ENCODE data around the gene CRADD. TPM values are rescaled to one million over a fixed set of nuclear protein-coding genes. Genes with fewer than 3 reads are reported as not detected.

Gene CRADD
- total RNA-seq, 2 donors from 2014 or later: 56.1 to 94.8 TPM

- no peak for TF ChIP-seq CTCF (IDR thresholded peaks at IDR 0.05)
- peaks cover 0 to 38% of the 10 kb centered on the region in 2 donors for H3K4me1 ChIP-seq
- peak overlapping the region; percentile 82 to 87 for H3K27ac ChIP-seq
- H3K36me3 ChIP-seq: no peaks in the 10 kb centered on the region
- peak overlapping the region in 1 of 2 donors; percentile 60 for H3K4me3 ChIP-seq
- no peak for DNase-seq (ENCODE audit: low spot score)
- H3K27me3 ChIP-seq: no peaks in the 10 kb centered on the region
- no peaks in the 10 kb centered on the region for H3K9me3 ChIP-seq
Measured at GRCh38 chr12:93743229-93743998, 66.2 kb downstream of the CRADD start.

DNA sequence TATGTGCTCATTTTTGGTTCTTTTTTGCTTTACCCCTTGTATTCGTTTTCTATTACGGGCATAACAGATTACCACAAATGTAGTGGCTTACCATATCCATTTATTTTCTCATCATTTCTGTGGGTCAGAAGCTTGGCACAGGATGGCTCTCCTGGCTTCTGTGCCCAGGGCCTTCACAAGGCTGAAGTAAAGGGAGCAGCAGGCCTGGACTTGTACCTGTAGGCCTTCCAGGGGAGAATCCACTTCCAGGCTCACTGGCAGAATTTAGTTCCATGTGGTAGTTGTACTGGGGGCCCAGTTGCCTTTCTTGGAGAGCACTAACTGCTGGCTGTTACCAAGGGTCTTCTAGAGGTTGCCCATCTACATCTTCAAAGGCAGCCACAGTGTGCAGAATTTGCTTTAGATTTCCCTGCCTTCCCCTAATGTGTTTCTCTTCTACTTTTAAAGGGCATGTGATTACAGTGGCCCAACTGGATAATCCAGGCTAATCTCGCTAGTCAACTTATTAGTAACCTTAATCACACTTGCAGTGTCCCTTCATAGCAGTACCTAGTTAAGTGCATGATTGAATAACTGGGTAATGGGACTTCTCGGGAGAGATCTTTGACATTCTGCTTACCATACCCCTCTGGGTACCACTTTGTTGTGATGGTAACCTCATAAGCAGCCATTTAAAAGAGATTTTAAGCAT lies 67.0 kb downstream of the CRADD start:
- TF ChIP-seq CTCF (IDR thresholded peaks at IDR 0.05): no peak
- Histone ChIP-seq H3K4me3 (no peak overlapping the region), H3K27ac (peak overlapping the region in 1 of 2 donors; percentile 33), H3K9me3 (no peaks in the 10 kb centered on the region), H3K36me3 (no peaks in the 10 kb centered on the region), H3K27me3 (no peaks in the 10 kb centered on the region), H3K4me1 (peaks cover 0 to 37% of the 10 kb centered on the region in 2 donors)
- DNase-seq (ENCODE audit: low spot score): no peak

DNA sequence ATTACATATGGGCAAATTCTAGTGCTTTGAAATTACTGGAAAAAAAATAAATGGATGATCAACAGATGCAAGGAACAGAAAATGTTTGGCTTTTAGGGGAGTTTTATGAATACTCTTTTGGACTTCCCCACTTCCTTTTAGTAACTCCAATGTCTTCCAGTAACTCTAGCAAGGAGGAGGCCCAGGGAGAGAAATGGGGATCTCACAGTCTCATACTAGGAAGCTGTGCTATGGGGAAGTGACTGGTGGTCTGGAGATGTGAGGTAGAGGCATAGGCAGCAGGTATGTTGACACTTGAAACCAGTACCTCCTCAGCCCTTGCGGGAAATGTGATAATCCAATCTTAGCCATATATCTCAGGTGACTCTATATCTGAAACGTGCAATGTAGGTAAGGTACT lies 68.1 kb downstream of the CRADD start:
- Histone ChIP-seq H3K27ac (no peak overlapping the region), H3K27me3 (no peaks in the 10 kb centered on the region), H3K36me3 (no peaks in the 10 kb centered on the region), H3K9me3 (no peaks in the 10 kb centered on the region), H3K4me1 (peaks cover 0 to 41% of the 10 kb centered on the region in 2 donors), H3K4me3 (no peak overlapping the region)
- no peak for TF ChIP-seq CTCF (IDR thresholded peaks at IDR 0.05)
- no peak for DNase-seq (ENCODE audit: low spot score)

DNA sequence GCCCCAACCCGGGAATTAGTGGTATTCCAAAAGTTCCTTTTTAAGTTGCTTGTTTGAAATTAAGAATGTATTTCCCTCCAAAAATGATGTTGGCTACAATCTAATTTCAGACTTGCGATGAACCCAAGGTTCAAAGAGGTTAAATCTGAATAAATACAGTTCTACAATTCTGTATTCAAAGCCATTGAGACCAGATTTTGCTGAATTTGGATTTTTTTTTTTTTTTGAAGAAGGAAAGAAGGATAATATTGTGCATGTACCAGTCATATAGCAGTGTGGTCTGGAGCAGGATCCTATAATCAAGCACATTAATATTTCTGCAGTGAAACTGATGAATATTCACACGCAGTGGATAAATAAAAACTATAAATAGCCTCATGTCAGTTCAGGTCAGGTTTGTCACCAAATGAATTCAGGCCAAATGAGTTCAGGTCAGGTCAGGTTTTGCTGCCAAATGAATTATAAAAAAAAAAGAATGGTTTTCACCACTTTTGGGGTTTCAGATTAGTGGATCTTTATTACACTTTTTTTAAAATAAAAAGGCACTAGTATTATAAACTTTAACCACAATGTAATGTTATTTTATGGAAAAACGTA lies 69.5 kb downstream of the CRADD start:
- Histone ChIP-seq H3K4me1 (peaks cover 0 to 34% of the 10 kb centered on the region in 2 donors), H3K27me3 (no peaks in the 10 kb centered on the region), H3K36me3 (no peaks in the 10 kb centered on the region), H3K4me3 (no peak overlapping the region), H3K27ac (no peak overlapping the region), H3K9me3 (no peaks in the 10 kb centered on the region)
- no peak for DNase-seq (ENCODE audit: low spot score)
- no peak for TF ChIP-seq CTCF (IDR thresholded peaks at IDR 0.05)

- Histone ChIP-seq H3K27me3 (no peaks in the 10 kb centered on the region), H3K36me3 (no peaks in the 10 kb centered on the region), H3K27ac (no peak overlapping the region), H3K4me1 (peaks cover 0 to 23% of the 10 kb centered on the region in 2 donors), H3K4me3 (no peak overlapping the region), H3K9me3 (no peaks in the 10 kb centered on the region)
- no peak for DNase-seq (ENCODE audit: low spot score)
- TF ChIP-seq CTCF (IDR thresholded peaks at IDR 0.05): no peak
Measured at GRCh38 chr12:93748672-93749383, 71.7 kb downstream of the CRADD start.
